Measurements from ENCODE around the gene ZNF784. TPM values are rescaled to one million over a fixed set of nuclear protein-coding genes. Genes with fewer than 3 reads are reported as not detected.

Gene ZNF784
- total and polyA plus RNA-seq, 2 of the 13 experiments (the other 11 are each of a cell fraction or from before 2014, with no cell fraction given): 4.1 to 4.2 TPM

- TF ChIP-seq ZNF646 (CRISPR knock-in tag; IDR thresholded peaks at IDR 0.05) (no peak), ZBTB40 (IDR thresholded peaks at IDR 0.05) (peak; percentile 54), ZBTB40 (CRISPR knock-in tag; IDR thresholded peaks at IDR 0.05) (no peak), SAFB2 (CRISPR knock-in tag; IDR thresholded peaks at IDR 0.05; ENCODE audit: borderline replicate concordance, low read depth) (peak; percentile 82), ZFP91 (CRISPR knock-in tag; IDR thresholded peaks at IDR 0.05; ENCODE audit: borderline replicate concordance) (peak; percentile 65; the same call in 1 of the 2 replicates), POGZ (CRISPR knock-in tag; IDR thresholded peaks at IDR 0.05) (no peak), ZNF720 (CRISPR knock-in tag; IDR thresholded peaks at IDR 0.05) (no peak), TCF12 (IDR thresholded peaks at IDR 0.05) (no peak), TCF12 (CRISPR knock-in tag; IDR thresholded peaks at IDR 0.05) (no peak; the same call in 1 of the 2 replicates), ZNF780A (CRISPR knock-in tag; IDR thresholded peaks at IDR 0.05) (peak; percentile 34; the same call in 1 of the 2 replicates), RBM39 (IDR thresholded peaks at IDR 0.05; ENCODE audit: low read depth, low read length, poor library complexity, severe bottlenecking) (peak; percentile 48)
These were observed 30.7 kb upstream of the ZNF784 start, which contains the start of gene U2AF2 (continued) for GRCh38 chr19:55654868-55655647.

Data from HepG2 (cell line).